ENCODE results near the gene FBXW12. TPM values are rescaled to one million over a fixed set of nuclear protein-coding genes. Genes with fewer than 3 reads are reported as not detected.
"Not testable (repeated sequence)": the region's sequence is repeated elsewhere in the genome, so short reads cannot be mapped to it uniquely, and the experiment has no call there.

The FBXW12 gene
- polyA plus RNA-seq, 1 of the 3 experiments (the other 2 are of a cell fraction), result 0.07 TPM

GRCh38 chr3:48334605-48335004 lies 37.4 kb upstream of the FBXW12 start:
- ChIA-PET POLR2A (no interaction called here), CTCF (interaction anchor here (1.4 to 1.8 kb wide), 2 partner anchors 66 to 102 kb away, joined by 6 read pairs; no protein-coding TSS in a partner anchor)
- H3K9me2 ChIP-seq, result no peaks in the 10 kb centered on the region
- no peaks in the 10 kb centered on the region for H4K20me1 ChIP-seq (ENCODE audit: insufficient read depth)
- 44% methylated on average over 3 of the region's 3 CpGs for WGBS (ENCODE audit: low lambda C conversion rate)
- no peaks in the 10 kb centered on the region for H3K9me3 ChIP-seq
- DNase-seq, result no peak
- no peak overlapping the region for H3K27ac ChIP-seq (ENCODE audit: low read depth in 2 of 2, low read length in 1 of 2)
- no peaks in the 10 kb centered on the region for H3F3A ChIP-seq (replicated peaks; ENCODE audit: insufficient read depth)
- H3K4me3 ChIP-seq (ENCODE audit: low read depth in 2 of 2, low read length in 1 of 2), result no peak overlapping the region
- H3K79me2 ChIP-seq (ENCODE audit: insufficient read depth), result no peaks in the 10 kb centered on the region
- H3K27me3 ChIP-seq (ENCODE audit: insufficient read depth), result peaks cover 7% of the 10 kb centered on the region; the same call in 1 of the 2 replicates
- H3K4me1 ChIP-seq (ENCODE audit: control insufficient read depth in 1 of 2, insufficient read depth in 2 of 2, low read depth in 1 of 2, low read length in 1 of 2), result no peaks in the 10 kb centered on the region; a peak in 1 of 4 replicates
- no peak overlapping the region for H3K9ac ChIP-seq
- H3K4me2 ChIP-seq, result no peak overlapping the region
- no peaks in the 10 kb centered on the region for H3K36me3 ChIP-seq (replicated peaks in 1 of 2; ENCODE audit: control insufficient read depth in 1 of 2, insufficient read depth in 2 of 2, low read length in 1 of 2)
- TF ChIP-seq TCF12 (IDR thresholded peaks at IDR 0.05) (no peak), RCOR1 (IDR thresholded peaks at IDR 0.05; ENCODE audit: low read length) (no peak), EZH2phosphoT487 (IDR thresholded peaks at IDR 0.05; ENCODE audit: borderline replicate concordance, low read depth) (no peak), SMC3 (IDR thresholded peaks at IDR 0.05; ENCODE audit: low read depth, low read length) (no peak), RFX5 (IDR thresholded peaks at IDR 0.05; ENCODE audit: low read length) (no peak)
- no peak overlapping the region for H2AFZ ChIP-seq (ENCODE audit: low read depth)

- H3K27me3 ChIP-seq (ENCODE audit: insufficient read depth); H3K4me3 ChIP-seq (ENCODE audit: low read depth in 2 of 2, low read length in 1 of 2); POLR2A ChIA-PET; H3K4me2 ChIP-seq; DNase-seq; H3K9me2 ChIP-seq; H2AFZ ChIP-seq (ENCODE audit: low read depth); H3K9ac ChIP-seq; H3K27ac ChIP-seq (ENCODE audit: low read depth in 2 of 2, low read length in 1 of 2); H4K20me1 ChIP-seq (ENCODE audit: insufficient read depth); H3K4me1 ChIP-seq (ENCODE audit: control insufficient read depth in 1 of 2, insufficient read depth in 2 of 2, low read depth in 1 of 2, low read length in 1 of 2); H3F3A ChIP-seq (replicated peaks; ENCODE audit: insufficient read depth); H3K79me2 ChIP-seq (ENCODE audit: insufficient read depth); H3K36me3 ChIP-seq (replicated peaks in 1 of 2; ENCODE audit: control insufficient read depth in 1 of 2, insufficient read depth in 2 of 2, low read length in 1 of 2); H3K9me3 ChIP-seq: not testable (repeated sequence)
- CTCF ChIA-PET, result interaction anchor here (1.4 to 1.8 kb wide), 2 partner anchors 65 to 101 kb away, joined by 6 read pairs; no protein-coding TSS in a partner anchor
- 63% methylated on average over 6 of the region's 9 CpGs for WGBS (ENCODE audit: low lambda C conversion rate)
Measured at GRCh38 chr3:48335286-48335685, 36.7 kb upstream of the FBXW12 start.

GRCh38 chr3:48337536-48337935 lies 34.5 kb upstream of the FBXW12 start:
- H4K20me1 ChIP-seq (ENCODE audit: insufficient read depth); H3K27me3 ChIP-seq (ENCODE audit: insufficient read depth); H3K4me1 ChIP-seq (ENCODE audit: control insufficient read depth in 1 of 2, insufficient read depth in 2 of 2, low read depth in 1 of 2, low read length in 1 of 2); H3F3A ChIP-seq (replicated peaks; ENCODE audit: insufficient read depth); H3K4me2 ChIP-seq; H2AFZ ChIP-seq (ENCODE audit: low read depth); DNase-seq; H3K9ac ChIP-seq; H3K9me3 ChIP-seq; H3K27ac ChIP-seq (ENCODE audit: low read depth in 2 of 2, low read length in 1 of 2); H3K79me2 ChIP-seq (ENCODE audit: insufficient read depth); CTCF ChIA-PET; POLR2A ChIA-PET; H3K4me3 ChIP-seq (ENCODE audit: low read depth in 2 of 2, low read length in 1 of 2); H3K36me3 ChIP-seq (replicated peaks in 1 of 2; ENCODE audit: control insufficient read depth in 1 of 2, insufficient read depth in 2 of 2, low read length in 1 of 2); H3K9me2 ChIP-seq: not testable (repeated sequence)
- 69% methylated on average over 5 of the region's 5 CpGs for WGBS (ENCODE audit: low lambda C conversion rate)

GRCh38 chr3:48338635-48339034 lies 33.4 kb upstream of the FBXW12 start:
- H3K4me3 ChIP-seq (ENCODE audit: low read depth in 2 of 2, low read length in 1 of 2), result no peak overlapping the region
- H2AFZ ChIP-seq (ENCODE audit: low read depth), result no peak overlapping the region
- H3K4me2 ChIP-seq, result no peak overlapping the region
- no peak overlapping the region for H3K27ac ChIP-seq (ENCODE audit: low read depth in 2 of 2, low read length in 1 of 2)
- H3K9me3 ChIP-seq, result no peaks in the 10 kb centered on the region
- no peaks in the 10 kb centered on the region for H3F3A ChIP-seq (replicated peaks; ENCODE audit: insufficient read depth)
- no peaks in the 10 kb centered on the region for H3K36me3 ChIP-seq (replicated peaks in 1 of 2; ENCODE audit: control insufficient read depth in 1 of 2, insufficient read depth in 2 of 2, low read length in 1 of 2)
- H3K27me3 ChIP-seq (ENCODE audit: insufficient read depth), result peaks cover 7% of the 10 kb centered on the region; the same call in 1 of the 2 replicates
- POLR2A ChIA-PET, result no interaction called here
- CTCF ChIA-PET, result interaction anchor here (1.2 to 1.8 kb wide), 2 partner anchors 12 to 62 kb away, joined by 3 to 4 read pairs; no protein-coding TSS in a partner anchor
- H3K4me1 ChIP-seq (ENCODE audit: control insufficient read depth in 1 of 2, insufficient read depth in 2 of 2, low read depth in 1 of 2, low read length in 1 of 2), result no peaks in the 10 kb centered on the region; a peak in 1 of 4 replicates
- TF ChIP-seq RFX5 (IDR thresholded peaks at IDR 0.05; ENCODE audit: low read length), result no peak
- TF ChIP-seq FOSL2 (IDR thresholded peaks at IDR 0.05; ENCODE audit: borderline replicate concordance, low read depth), result no peak
- no peak for TF ChIP-seq GABPA (IDR thresholded peaks at IDR 0.05; ENCODE audit: low read depth)
- no peak for TF ChIP-seq MAX (IDR thresholded peaks at IDR 0.05; ENCODE audit: low read depth)
- no peak for TF ChIP-seq CTCF (IDR thresholded peaks at IDR 0.05)
- no peak for TF ChIP-seq YY1 (IDR thresholded peaks at IDR 0.05; ENCODE audit: low read depth)
- no peak for TF ChIP-seq GATA2 (CRISPR knock-in tag; IDR thresholded peaks at IDR 0.05)
- no peaks in the 10 kb centered on the region for H4K20me1 ChIP-seq (ENCODE audit: insufficient read depth)
- no peak for DNase-seq
- H3K9me2 ChIP-seq, result no peaks in the 10 kb centered on the region
- H3K9ac ChIP-seq, result no peak overlapping the region
- H3K79me2 ChIP-seq (ENCODE audit: insufficient read depth), result no peaks in the 10 kb centered on the region
- 59% methylated on average over 4 of the region's 4 CpGs for WGBS (ENCODE audit: low lambda C conversion rate)

Data from SK-N-SH (cell line).